Activated CD4-positive, alpha-beta T cell treated with anti-CD3 and anti-CD28 coated beads, Interleukin-2, Interleukin-6, amounts not matched to agents 100 ng/mL and 50 ng/mL, durations not matched to agents 16 hours and 8 hours (primary cell): ENCODE results near the gene BPIFA2.
"Not testable (repeated sequence)": the region's sequence is repeated elsewhere in the genome, so short reads cannot be mapped to it uniquely, and the experiment has no call there.

Experiments used
- DNase-seq: peaks from one replicate; pipeline ENCODE4 v3.0.0-alpha.2; 2020

Gene BPIFA2

DNA sequence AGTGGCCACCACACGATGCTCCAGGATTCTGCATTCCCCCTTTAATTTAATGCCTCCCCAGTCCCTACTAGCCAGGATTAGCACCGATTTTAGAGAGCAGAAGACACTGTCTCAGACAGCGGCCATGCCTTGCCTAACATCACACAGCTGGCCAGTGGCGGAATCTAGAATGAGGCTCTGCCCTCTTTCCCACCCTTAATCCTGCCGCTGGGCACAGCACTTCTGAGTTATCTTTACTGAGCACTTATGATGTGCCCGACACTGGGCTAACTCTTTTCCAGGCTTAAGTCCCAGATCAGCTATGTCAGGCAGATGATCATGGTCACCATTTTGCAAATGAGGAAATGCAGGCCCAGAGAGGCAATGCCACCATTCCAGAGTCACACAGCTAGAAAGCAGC is 5.6 kb upstream of the BPIFA2 start:
- no peak for DNase-seq

DNA sequence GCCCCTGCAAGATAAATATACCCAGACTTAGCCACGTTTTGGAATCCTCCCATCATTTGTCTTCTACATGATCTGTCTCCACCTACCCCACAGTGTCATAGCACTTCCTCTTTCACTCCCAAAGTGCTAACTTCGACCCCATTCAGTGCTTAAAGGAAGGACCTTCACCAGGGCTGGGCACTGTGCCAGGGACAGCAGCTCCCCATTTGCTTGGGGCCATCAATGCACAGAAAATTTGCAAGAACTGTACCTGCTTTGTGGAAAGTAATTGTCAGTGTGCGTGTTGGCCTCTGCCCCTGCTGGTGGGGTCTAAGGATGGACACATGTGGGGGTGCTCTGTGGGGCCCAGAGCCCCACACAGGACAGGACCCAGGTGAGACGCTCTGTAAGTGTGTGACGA is 5.2 kb upstream of the BPIFA2 start:
- DNase-seq = no peak

DNA sequence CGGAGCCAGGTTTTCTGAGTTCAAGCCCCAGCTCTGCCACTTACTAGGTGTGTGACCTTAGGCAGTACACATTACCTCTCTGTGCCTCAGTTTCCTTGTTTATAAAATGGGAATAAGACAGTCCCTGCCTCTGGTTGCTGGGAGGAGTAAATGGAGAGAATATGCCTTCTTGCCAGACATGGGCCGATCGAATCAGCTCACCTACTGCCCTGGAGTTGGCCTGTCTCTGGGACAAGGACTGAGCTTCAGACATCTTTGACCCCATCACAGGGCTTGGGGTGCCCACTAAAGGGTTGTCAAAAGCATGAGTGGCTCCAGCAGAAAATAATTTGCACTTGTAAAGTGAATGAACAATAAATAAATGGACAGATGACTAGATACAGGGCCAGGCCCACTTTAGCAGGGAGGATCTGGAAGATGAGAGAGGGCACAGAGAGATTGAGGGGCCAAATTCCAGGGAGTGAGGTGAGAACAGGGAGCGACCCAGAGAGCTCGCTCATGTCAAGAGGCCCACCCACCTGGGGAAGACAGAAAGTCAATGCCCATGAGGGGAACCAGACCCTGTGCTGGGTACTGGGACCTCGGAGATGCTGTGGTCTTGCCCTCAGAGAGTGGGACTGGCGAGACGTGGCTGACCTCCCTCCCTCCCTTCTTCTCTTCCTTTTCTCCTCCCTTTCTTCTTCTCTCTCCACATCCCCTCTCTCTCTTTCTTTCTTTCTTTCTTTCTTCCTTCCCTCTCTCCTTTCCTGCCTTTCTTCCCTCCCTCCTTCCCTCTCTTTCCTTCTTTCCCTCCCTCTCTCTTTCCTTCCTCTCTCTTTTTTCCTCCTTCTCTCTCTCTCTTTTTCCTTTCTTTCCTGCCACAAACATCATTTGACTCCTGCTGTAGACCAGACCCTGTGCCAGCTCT is 3.9 kb upstream of the BPIFA2 start:
- DNase-seq = no peak

DNA sequence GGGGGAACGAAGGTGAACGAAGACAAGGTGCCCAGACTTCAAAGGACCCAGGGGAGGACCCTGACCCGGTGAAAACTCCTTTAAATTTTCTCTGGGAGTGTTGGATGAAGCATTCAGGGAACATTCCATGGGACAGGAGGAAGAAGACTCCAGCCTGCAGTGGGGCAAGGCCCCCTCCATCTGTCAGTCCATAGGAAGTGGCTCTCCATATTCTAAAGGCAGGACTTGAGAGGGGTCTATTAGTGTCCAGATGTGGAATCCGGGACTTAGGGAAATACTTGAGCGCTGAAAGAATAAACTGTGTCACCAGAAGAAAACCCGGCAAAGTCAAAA is 3.2 kb upstream of the BPIFA2 start:
- DNase-seq = no peak

DNA sequence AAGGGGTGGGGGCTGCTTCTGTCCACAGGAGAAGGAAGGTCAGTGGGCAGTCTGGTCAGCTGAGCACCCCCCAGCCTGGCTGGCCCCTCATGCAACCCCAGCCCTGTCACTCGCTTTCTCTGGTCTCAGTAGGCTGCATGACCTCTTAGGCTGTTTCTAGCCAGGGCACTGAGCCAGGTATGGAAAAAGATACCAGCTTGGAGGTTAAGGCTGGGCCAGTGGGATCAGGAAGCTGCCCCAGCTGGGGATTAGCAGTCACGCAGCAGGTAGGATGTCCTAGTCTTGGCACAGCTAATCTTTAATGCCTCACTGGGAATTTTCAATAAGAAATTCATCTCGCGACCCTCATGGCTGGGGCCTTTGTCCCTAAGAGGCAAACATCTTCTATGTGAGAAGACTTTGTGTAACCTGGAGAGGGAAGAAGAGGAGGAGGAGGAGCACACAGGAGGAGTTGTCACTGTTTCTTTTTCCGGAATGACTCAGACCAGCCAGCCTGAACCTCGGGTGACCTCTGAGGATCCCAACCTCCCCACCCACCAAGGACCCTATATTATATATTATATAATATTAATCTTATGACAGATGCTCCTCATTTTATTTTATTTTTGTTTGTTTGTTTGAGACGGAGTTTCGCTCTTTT is 2.4 kb upstream of the BPIFA2 start:
- DNase-seq = no peak

DNA sequence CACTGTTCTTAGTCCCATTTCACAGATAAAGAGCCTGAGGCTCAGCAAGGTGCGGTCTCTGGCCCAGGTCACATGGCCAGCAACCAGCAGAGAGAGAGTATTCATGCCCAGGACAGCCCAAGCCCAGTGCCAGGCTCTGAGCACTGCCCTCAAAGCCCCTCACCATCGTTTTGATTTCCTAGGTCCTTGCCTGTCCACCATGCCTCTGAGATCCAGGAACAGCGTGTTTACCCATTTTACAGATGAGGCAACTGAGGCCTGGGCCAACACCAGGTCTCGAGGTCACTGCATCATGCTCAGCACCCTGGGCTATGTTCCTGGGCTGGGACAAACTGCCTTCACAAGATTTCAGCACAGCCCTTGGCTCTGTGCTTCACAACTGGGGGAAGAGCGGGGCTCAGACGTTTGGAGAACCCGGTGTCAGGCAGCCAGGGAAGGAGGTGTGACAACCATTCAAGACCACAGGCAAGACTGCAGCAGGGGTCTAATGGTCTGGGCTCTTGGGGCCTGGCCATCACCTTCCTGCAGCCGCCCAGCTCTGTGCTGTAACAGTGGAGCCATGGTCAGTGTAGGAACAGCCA is 1.3 kb upstream of the BPIFA2 start:
- DNase-seq = no peak

DNA sequence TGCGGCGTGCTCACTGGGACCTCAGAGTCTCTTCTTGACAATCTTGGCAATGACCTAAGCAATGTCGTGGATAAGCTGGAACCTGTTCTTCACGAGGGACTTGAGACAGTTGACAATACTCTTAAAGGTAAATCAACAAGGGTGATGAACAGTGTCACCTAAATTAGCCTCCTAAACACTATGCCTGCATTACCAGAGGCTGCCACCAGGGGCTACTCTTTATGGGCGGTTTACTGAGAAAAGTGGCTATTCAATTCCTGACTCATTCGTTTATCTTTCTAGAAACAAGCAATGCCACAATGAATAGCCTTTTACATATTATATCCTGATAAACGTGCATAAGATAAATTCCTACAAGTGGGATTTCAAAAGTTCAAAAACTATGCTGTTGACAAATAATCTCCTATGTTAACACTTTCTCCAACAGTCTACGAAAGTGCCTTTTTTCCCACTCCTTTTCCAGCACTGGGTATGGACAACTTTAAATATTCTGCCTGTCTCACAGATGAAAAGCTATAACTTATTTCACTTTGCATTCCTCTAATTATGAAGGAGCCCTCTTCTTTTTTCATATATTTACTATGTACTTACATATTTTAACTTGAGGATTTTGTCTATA is 1.3 kb downstream of the BPIFA2 start:
- peak; percentile 39 for DNase-seq

DNA sequence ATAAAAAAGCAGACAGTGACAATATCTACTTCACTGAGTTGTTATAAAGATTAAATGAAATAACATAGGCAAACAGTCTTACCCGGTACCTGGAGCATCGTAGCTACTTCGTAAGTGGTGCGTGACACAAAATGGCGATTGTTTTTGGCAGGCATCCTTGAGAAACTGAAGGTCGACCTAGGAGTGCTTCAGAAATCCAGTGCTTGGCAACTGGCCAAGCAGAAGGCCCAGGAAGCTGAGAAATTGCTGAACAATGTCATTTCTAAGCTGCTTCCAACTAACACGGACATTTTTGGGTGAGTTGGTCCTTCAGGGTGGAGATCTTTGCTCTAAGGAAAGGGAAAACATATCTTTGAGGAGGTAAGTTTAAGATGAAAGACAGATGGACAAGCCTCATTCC is 4.8 kb downstream of the BPIFA2 start:
- no peak for DNase-seq

DNA sequence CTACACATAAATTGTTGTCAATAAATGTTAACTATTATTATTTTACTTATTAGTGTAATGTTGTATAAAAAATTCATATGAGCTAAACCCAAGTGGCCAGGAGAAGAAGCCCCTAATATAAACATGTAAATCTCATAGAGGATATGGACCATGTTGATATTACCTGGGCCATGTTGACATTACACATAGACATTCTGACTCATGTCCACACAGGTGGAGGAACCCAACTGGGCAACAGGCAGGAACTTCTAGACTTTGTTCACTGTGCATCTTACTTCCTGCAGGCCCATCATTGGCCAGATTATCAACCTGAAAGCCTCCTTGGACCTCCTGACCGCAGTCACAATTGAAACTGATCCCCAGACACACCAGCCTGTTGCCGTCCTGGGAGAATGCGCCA is 7.2 kb downstream of the BPIFA2 start:
- no peak for DNase-seq

DNA sequence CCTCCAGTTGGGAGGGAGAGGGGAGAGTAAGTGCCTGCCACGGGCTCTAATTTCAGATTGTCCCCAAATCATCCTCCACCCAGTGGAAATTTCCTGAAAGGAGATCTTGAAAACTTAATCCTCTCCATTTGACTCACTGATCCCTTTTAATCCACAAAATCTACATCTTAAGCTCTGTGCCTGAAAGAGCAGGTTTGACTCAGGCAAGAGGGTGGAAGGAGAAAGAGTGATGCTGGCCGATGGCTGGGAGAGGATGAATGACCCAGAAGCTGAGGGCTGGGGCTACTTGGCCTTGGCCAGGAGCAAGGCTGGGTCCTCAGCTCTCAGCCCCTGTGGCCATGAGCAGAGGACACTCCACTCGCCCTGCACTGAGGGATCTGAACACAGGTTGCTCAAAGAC is 8.1 kb downstream of the BPIFA2 start:
- DNase-seq = no peak

DNA sequence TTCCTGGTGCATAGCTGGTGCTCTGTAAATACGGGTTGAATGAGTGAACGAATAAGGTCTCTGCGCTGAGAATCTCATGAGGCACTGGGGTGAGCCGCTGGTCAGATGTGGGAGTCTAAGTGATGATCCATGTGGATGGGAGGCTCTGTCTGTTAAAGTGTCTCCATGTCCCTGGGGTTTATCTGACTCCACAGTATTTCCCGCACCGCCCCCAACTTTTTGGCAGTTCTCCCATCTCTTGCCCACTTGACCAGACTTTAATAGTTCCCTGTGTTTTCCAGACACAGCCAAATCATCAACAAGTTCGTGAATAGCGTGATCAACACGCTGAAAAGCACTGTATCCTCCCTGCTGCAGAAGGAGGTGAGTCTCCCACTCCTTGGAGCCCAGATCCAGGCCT is 9.9 kb downstream of the BPIFA2 start:
- DNase-seq = no peak

DNA sequence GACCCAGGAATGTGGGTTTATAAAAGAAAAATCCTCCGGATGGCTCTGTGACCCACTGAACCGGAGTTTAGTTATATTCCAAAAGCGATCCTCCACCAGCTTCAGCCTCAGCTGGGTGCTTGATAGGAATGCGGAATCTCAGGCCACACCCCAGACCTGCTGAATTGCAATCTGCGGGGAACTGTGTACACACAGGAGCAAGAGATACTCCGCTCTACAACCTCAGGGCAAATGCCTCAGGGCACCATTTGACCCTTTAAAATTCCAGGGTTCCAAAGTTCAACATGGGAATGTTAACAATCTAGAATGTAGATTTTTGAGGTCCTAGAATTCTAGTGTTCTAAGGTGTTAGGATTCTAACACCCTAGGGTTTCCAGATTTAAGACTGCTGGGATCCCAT is 10.8 kb downstream of the BPIFA2 start:
- no peak for DNase-seq

DNA sequence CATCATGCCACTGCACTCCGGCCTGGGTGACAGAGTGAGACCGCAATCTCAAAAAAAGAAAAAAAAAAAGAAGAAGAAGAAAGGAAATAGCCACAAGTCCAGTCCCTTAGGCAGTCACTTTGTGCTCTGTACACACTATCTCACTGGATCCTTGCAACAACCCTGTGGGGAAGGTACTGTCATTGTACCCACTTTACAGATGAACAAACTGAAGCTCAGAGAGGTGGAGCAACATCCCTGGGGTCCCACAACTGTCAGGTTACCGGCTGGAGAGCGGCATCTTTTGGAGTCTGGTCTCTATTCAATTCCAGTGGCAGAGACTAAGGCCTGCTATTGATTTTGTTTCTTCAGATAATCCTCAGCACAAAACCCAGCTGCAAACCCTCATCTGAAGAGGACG is 12.2 kb downstream of the BPIFA2 start:
- no peak for DNase-seq

DNA sequence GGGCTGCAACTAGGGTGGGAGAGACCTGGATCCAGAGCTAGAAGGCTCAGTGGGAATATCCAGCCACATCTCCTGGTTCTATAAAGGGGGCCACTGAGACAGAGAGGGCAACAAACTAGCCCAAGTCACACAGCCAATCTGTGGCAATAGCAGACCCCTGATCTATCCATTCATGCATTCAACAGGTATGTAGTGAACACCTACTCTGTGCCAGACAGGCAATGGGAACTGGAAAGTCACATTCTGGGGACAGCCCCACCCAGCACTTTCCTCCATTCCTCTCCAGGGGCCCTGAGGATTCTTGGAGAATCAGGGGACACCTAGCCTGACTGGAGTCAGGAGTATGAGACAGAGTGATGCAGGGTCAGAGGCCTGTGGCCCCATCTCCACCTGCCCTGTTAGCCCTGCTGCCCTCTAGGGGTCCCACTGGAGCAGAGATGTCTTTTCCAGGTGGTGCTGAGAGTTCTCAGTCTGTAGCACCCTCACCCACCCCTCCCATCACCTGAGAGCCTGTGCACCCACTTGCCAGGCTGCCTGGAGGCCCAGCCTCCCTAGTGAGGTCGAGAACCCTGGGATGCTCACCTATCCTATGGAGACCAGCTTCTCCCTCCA is 13.6 kb downstream of the BPIFA2 start:
- no peak for DNase-seq

DNA sequence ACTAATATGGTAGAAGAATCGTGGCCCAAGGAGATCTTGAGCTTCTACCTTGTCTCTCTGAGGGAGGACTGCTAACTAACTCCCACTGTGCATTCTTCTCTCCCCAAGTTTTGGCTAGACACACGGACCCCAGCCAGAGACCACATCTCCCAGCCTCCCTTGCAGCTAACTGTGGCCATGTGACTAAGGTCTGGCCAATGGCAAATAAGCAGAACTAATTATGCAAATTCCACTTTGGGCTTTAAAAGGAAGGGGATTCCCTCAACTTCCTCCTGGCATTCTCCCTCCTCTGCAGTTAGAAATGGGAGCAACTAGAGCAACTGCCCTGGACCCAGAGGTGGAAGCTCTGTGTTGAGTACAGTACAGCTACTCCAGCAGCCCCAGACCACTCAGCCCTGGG is 15.4 kb downstream of the BPIFA2 start:
- DNase-seq = no peak

DNA sequence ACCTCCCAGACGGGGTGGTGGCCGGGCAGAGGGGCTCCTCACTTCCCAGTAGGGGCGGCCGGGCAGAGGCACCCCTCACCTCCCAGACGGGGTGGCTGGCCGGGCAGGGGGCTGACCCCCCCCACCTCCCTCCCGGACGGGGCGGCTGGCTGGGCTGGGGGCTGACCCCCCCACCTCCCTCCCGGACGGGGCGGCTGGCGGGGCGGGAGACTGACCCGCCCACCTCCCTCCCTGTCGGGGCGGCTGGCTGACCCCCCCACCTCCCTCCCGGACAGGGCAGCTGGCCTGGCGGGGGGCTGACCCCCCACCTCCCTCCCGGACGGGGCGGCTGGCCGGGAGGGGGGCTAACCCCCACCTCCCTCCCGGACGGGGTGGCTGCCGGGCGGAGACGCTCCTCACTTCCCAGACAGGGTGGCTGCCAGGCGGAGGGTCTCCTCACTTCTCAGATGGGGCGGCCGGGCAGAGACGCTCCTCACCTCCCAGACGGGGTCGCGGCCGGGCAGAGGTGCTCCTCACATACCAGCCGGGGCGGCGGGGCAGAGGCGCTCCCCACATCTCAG is 17.2 kb downstream of the BPIFA2 start:
- DNase-seq = not testable (repeated sequence)

DNA sequence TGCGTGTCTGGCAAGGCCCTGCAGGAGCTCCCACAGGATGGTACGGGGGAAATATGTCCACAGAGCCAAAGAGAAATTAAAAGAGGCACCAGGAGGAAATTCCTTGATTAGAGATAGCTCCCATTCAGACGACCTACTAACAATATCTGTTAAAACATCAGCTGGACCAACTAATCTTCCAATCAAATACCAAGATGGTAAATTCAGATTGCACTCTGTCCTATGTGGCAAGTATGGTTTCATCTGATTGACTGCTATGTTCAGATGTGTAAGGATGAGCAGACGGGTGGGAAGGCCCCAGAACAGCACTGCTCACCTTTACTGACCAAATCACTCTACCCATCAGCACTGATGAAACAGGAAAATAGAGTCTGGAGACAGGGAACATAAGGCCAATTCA is 19.5 kb downstream of the BPIFA2 start:
- no peak for DNase-seq

DNA sequence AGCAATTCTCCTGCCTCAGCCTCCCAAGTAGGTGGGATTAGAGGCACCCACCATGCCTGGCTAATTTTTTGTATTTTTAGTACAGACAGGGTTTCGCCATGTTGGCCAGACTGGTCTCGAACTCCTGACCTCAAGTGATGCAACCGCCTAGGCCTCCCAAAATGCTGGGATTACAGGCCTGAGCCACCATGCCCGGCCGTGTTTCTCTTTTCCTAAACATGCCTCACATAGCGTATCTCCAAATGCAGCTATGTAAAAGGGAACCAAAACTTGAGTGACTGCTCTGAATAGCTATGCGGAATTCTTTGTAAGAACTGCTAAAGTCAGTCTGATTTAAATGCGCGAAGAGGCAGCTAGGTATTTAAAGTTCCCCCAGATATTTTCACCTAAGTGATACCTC is 20.5 kb downstream of the BPIFA2 start:
- no peak for DNase-seq

DNA sequence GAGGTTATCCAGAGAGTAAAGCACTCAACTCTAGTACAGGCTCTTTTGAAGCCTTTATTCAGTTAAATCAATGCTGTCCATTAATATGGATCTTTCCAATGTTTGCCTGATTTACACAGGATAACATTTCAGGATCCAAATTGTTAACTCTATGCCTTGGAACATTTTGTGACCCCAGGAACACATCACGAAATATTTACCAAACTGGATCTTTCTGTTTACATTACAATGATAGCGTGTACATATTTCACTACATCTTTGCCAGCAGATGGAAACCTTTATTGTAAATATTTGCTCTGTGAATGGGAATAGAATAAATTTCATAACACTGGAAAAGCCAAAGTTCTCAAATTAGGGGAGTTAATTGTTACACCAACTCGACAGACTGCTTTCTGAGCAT is 23.5 kb downstream of the BPIFA2 start:
- DNase-seq = no peak

DNA sequence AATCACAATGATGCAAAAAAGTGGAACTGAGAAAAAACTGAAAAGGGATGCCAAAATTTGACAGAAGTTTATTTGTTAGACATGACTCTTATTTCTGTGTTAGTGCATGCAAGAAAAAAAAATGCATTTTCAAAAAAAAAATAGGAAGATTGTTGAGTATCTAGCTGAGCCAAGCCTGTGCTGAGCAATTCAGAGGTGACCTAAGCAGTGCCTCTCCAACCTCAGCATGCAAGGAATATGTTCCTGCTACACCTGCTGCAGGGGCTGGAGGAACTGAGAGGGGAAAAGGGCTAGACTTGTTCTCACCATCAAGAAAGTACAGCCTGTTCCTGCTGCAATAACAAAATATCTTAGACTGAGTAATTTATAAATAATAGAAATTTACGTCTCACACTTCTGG is 24.0 kb downstream of the BPIFA2 start:
- DNase-seq = no peak

DNA sequence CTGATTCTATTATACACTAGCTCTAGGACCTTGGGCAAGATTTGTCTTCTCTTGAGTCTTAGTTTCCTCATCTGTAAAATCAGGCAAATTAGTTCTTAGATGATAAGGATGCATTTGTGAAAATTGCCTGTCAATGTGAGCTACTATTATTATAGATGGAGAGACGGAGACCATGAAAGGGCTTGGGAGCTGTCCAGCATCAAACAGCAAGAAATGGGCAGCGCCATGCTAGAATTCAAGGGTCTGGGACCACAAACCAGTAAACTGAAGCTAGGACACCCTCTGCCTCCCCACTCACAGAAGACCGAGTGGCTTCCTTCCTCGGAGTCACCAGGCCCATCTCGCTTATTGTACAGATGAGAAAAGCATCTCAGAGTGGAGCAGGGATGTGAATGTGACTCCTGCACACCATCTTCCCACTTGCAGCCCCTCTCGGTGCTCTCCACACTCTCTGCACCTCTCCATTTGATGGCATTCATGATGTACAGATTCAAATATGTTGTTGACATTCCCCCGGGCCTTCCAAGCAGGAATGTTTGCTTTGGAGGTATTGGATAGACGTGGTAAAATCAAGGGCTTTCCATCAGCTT is 25.0 kb downstream of the BPIFA2 start:
- DNase-seq = no peak

DNA sequence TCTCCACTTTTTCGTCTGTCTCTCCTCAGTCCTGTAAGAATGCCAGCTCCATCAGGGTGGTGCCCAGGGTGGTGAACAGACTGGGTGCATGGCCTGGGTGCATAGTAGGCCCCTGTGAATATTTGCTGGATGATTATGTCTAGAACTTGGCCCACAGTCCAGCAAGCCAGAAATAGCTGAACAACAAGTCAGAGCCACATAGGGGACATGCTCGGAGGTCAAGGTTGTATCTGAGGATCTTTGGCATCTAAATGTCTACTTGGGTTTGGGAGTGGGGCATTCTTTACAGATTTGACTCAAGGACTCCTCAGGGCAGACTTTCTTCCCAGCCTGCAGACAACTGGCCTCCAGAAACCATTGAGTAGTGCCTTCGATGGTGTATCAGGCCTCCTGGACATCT is 31.1 kb downstream of the BPIFA2 start:
- no peak for DNase-seq

DNA sequence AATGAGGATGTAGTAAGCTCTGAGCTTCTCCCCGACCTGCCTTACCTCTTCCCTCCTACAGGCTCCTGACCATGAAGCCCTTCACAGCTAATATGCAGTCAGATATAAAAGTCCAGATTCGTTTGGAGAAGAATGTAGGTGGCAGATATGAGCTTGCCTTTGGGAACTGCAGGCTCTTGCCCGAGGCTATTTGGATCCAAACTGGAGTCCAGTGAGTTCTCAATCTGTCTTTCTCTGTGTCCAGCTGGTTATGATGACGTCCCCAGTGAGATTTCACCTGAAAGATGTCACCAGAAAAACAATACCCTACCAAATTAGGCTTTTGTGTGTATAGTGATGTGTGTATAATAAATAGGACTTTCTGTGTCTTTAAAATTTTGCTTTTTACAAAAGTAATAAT is 34.5 kb downstream of the BPIFA2 start:
- no peak for DNase-seq
